ENCODE data around the gene TRIM33. TPM values are rescaled to one million over a fixed set of nuclear protein-coding genes. Genes with fewer than 3 reads are reported as not detected.
"Not testable (repeated sequence)": the region's sequence is repeated elsewhere in the genome, so short reads cannot be mapped to it uniquely, and the experiment has no call there.

Gene TRIM33
- total RNA-seq, 1 experiment from 2014 or later: 28.7 TPM

- TF ChIP-seq, protein P1, sequence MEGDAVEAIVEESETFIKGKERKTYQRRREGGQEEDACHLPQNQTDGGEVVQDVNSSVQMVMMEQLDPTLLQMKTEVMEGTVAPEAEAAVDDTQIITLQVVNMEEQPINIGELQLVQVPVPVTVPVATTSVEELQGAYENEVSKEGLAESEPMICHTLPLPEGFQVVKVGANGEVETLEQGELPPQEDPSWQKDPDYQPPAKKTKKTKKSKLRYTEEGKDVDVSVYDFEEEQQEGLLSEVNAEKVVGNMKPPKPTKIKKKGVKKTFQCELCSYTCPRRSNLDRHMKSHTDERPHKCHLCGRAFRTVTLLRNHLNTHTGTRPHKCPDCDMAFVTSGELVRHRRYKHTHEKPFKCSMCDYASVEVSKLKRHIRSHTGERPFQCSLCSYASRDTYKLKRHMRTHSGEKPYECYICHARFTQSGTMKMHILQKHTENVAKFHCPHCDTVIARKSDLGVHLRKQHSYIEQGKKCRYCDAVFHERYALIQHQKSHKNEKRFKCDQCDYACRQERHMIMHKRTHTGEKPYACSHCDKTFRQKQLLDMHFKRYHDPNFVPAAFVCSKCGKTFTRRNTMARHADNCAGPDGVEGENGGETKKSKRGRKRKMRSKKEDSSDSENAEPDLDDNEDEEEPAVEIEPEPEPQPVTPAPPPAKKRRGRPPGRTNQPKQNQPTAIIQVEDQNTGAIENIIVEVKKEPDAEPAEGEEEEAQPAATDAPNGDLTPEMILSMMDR (IDR thresholded peaks at IDR 0.05; ENCODE audit: insufficient read depth in 1 of 2, low read depth in 1 of 2, low read length in 1 of 2, severe bottlenecking in 1 of 2, unreplicated experiment in 1 of 2): no peak
- no peak overlapping the region for H3K4me3 ChIP-seq (ENCODE audit: low read depth, low read length)
- no TSS peak for BruUV-seq (replicated peaks)
- no peak for DNase-seq
- H3K27me3 Mint-ChIP-seq (ENCODE audit: insufficient read depth, unreplicated experiment): no peaks in the 10 kb centered on the region
- H3K9me3 ChIP-seq: peaks cover 6% of the 10 kb centered on the region; the same call in 1 of the 2 replicates
- H3K27me3 ChIP-seq (replicated peaks; ENCODE audit: control insufficient read depth, insufficient read depth, low read length): no peaks in the 10 kb centered on the region
- intact Hi-C loops (cut with micrococcal nuclease; ENCODE audit: unreplicated experiment): no loop called here
- H3K4me1 ChIP-seq: peaks cover 15% of the 10 kb centered on the region
- ChIA-PET POLR2A (no interaction called here), CTCF (no interaction called here)
- H3K36me3 Mint-ChIP-seq (ENCODE audit: insufficient read depth, unreplicated experiment): no peaks in the 10 kb centered on the region
- H3K36me3 ChIP-seq (ENCODE audit: control insufficient read depth, insufficient read depth, low read length): no peaks in the 10 kb centered on the region
- no peak overlapping the region for H3K4me3 Mint-ChIP-seq (ENCODE audit: unreplicated experiment)
- H3K27ac Mint-ChIP-seq (ENCODE audit: unreplicated experiment): no peak overlapping the region
- peaks cover 12% of the 10 kb centered on the region for H3K9me3 Mint-ChIP-seq (ENCODE audit: unreplicated experiment)
- H3K4me1 Mint-ChIP-seq (ENCODE audit: low read depth, unreplicated experiment): peaks cover 21% of the 10 kb centered on the region
Observed at GRCh38 chr1:114367810-114368209, 143.2 kb downstream of the TRIM33 start.

GRCh38 chr1:114363230-114363629, 147.8 kb downstream of the TRIM33 start:
- H3K27ac Mint-ChIP-seq (ENCODE audit: unreplicated experiment); H3K27me3 ChIP-seq (replicated peaks; ENCODE audit: control insufficient read depth, insufficient read depth, low read length); H3K27me3 Mint-ChIP-seq (ENCODE audit: insufficient read depth, unreplicated experiment); DNase-seq; H3K36me3 Mint-ChIP-seq (ENCODE audit: insufficient read depth, unreplicated experiment); H3K4me3 ChIP-seq (ENCODE audit: low read depth, low read length); H3K4me1 Mint-ChIP-seq (ENCODE audit: low read depth, unreplicated experiment); intact Hi-C loops (cut with micrococcal nuclease; ENCODE audit: unreplicated experiment); H3K9me3 ChIP-seq; H3K36me3 ChIP-seq (ENCODE audit: control insufficient read depth, insufficient read depth, low read length); CTCF ChIA-PET; H3K4me3 Mint-ChIP-seq (ENCODE audit: unreplicated experiment); BruUV-seq (replicated peaks); POLR2A ChIA-PET; H3K4me1 ChIP-seq: not testable (repeated sequence)
- peaks cover 10% of the 10 kb centered on the region for H3K9me3 Mint-ChIP-seq (ENCODE audit: unreplicated experiment)

- ChIA-PET CTCF (no interaction called here), POLR2A (no interaction called here)
- H3K27me3 Mint-ChIP-seq (ENCODE audit: insufficient read depth, unreplicated experiment): no peaks in the 10 kb centered on the region
- no TSS peak for BruUV-seq (replicated peaks)
- no peak for DNase-seq
- no peaks in the 10 kb centered on the region for H3K36me3 Mint-ChIP-seq (ENCODE audit: insufficient read depth, unreplicated experiment)
- H3K27ac Mint-ChIP-seq (ENCODE audit: unreplicated experiment): no peak overlapping the region
- TF ChIP-seq, protein P1 (IDR thresholded peaks at IDR 0.05; ENCODE audit: insufficient read depth in 1 of 2, low read depth in 1 of 2, low read length in 1 of 2, severe bottlenecking in 1 of 2, unreplicated experiment in 1 of 2): no peak
- Histone ChIP-seq H3K4me3 (ENCODE audit: low read depth, low read length) (no peak overlapping the region), H3K4me1 (no peaks in the 10 kb centered on the region), H3K27me3 (replicated peaks; ENCODE audit: control insufficient read depth, insufficient read depth, low read length) (no peaks in the 10 kb centered on the region), H3K36me3 (ENCODE audit: control insufficient read depth, insufficient read depth, low read length) (no peaks in the 10 kb centered on the region), H3K9me3 (peaks cover 6% of the 10 kb centered on the region; the same call in 1 of the 2 replicates)
- no peaks in the 10 kb centered on the region for H3K9me3 Mint-ChIP-seq (ENCODE audit: unreplicated experiment)
- no peak overlapping the region for H3K4me3 Mint-ChIP-seq (ENCODE audit: unreplicated experiment)
- intact Hi-C loops (cut with micrococcal nuclease; ENCODE audit: unreplicated experiment): no loop called here
- no peaks in the 10 kb centered on the region for H3K4me1 Mint-ChIP-seq (ENCODE audit: low read depth, unreplicated experiment)
Observed at GRCh38 chr1:114359791-114360190, 151.2 kb downstream of the TRIM33 start.

DNA sequence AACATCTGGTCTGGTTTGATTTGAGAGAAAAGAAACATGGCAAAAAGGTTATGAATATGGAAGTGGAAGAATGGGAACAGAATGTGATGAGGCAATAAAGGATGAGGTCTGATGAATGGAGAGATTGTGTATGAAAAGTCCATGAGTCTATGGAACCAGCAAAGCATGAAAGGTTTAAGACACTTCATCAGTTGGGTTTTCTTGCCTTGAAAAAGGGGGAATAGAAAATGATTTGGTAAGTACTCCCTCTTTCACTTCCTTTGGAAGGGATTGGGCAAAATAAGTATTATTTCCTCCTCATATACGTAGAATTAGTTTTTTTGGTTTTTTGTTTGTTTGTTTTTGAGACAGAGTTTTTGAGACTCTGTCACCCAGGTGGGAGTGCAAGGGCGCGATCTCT, 155.8 kb downstream of the TRIM33 start:
- Histone ChIP-seq H3K4me1 (no peaks in the 10 kb centered on the region), H3K4me3 (ENCODE audit: low read depth, low read length) (no peak overlapping the region), H3K36me3 (ENCODE audit: control insufficient read depth, insufficient read depth, low read length) (no peaks in the 10 kb centered on the region), H3K9me3 (no peaks in the 10 kb centered on the region), H3K27me3 (replicated peaks; ENCODE audit: control insufficient read depth, insufficient read depth, low read length) (no peaks in the 10 kb centered on the region)
- Mint-ChIP-seq H3K9me3 (ENCODE audit: unreplicated experiment) (no peaks in the 10 kb centered on the region), H3K27ac (ENCODE audit: unreplicated experiment) (no peak overlapping the region), H3K4me3 (ENCODE audit: unreplicated experiment) (no peak overlapping the region), H3K36me3 (ENCODE audit: insufficient read depth, unreplicated experiment) (no peaks in the 10 kb centered on the region), H3K27me3 (ENCODE audit: insufficient read depth, unreplicated experiment) (no peaks in the 10 kb centered on the region), H3K4me1 (ENCODE audit: low read depth, unreplicated experiment) (no peaks in the 10 kb centered on the region)
- no peak for DNase-seq
- intact Hi-C loops (cut with micrococcal nuclease; ENCODE audit: unreplicated experiment): no loop called here
- BruUV-seq (replicated peaks): no TSS peak
- CTCF ChIA-PET: no interaction called here
- TF ChIP-seq, protein P1 (IDR thresholded peaks at IDR 0.05; ENCODE audit: insufficient read depth in 1 of 2, low read depth in 1 of 2, low read length in 1 of 2, severe bottlenecking in 1 of 2, unreplicated experiment in 1 of 2): no peak
- POLR2A ChIA-PET: no interaction called here
